Uterus (tissue), 2 donors: ENCODE results near the gene PLEKHM3.

Experiments
- POLR2A ChIP-seq, 2 donors: fragments of 450-650 bp; IDR thresholded peaks; one replicate each; pipeline ENCODE4 v1.6.1; 2016; ENCODE audit warnings: antibody characterized with exemption in 2 of 2, mild to moderate bottlenecking in 1 of 2, moderate library complexity in 1 of 2
- TF ChIP-seq, protein P1 (sequence below), 4 experiments: fragments of 200-600 bp in 2 of 4; fragments of 450-650 bp in 2 of 4; sonication (generic) in 2 of 4; IDR thresholded peaks; one replicate each; pipeline ENCODE4 v1.5.1; 2016 to 2019; ENCODE audit warnings: antibody characterized with exemption in 4 of 4, mild to moderate bottlenecking in 2 of 4, moderate library complexity in 1 of 4

DNA sequence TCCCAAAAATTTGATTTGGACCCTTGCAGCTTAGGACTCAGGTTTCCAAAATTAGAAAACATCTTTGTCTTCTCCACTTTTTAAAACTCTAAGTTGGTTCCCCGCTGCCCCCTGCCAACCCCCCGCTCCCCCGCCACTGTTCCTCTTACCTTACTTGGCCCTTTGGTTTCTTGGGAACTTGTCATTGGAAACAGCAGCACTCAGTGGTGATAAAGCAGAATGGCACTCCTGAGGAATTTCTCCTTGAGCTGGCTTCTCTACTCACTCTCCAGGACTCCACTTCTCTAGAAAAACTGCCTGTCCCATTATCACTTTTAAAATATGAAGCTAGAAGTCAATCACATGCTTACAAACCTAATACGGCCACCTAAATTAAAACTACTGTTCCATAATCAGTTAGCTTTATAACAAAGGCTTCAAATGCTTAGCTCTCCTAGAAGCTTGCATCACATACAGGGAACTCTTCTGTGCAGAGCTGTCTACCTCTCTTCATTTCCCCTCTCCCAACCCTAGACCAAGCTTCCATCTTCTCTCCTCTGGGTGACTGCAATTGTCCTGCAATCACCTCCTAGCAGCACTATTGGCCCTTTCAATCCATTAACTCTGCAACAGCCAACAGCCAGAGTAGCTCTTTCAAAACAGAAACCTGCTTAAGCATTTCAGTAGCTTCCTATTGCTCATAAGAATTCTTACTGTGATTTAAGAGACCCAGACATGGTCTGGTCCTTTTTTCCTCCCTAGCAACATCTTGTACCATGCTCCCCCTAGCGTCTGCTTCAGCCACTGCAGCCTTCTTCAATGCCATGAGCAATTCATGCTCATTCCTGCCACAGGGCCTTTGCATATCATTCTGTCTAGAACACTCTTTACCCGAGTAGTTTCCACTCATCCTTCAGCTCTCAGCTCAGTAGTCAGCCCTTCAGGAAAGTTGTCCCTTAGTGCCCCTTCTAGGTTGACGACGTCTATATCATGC, 15.2 kb upstream of the PLEKHM3 start:
- TF ChIP-seq, protein P1, sequence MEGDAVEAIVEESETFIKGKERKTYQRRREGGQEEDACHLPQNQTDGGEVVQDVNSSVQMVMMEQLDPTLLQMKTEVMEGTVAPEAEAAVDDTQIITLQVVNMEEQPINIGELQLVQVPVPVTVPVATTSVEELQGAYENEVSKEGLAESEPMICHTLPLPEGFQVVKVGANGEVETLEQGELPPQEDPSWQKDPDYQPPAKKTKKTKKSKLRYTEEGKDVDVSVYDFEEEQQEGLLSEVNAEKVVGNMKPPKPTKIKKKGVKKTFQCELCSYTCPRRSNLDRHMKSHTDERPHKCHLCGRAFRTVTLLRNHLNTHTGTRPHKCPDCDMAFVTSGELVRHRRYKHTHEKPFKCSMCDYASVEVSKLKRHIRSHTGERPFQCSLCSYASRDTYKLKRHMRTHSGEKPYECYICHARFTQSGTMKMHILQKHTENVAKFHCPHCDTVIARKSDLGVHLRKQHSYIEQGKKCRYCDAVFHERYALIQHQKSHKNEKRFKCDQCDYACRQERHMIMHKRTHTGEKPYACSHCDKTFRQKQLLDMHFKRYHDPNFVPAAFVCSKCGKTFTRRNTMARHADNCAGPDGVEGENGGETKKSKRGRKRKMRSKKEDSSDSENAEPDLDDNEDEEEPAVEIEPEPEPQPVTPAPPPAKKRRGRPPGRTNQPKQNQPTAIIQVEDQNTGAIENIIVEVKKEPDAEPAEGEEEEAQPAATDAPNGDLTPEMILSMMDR (IDR thresholded peaks at IDR 0.05): peak; percentile 57 to 61 (median 60)
- no peak for TF ChIP-seq POLR2A (IDR thresholded peaks at IDR 0.05)
